GM12892 (cell line): Measurements from ENCODE around the gene UBQLN4.

Experiments used
- DNase-seq: peaks from one replicate; pipeline ENCODE4 v3.0.0; 2011; ENCODE audit not compliant: insufficient read length
- FAIRE-seq: peaks from 2 replicates; lab custom pipeline; 2011; peaks lifted over from hg19 to GRCh38; lab: Jason Lieb, UNC
- POLR2A ChIP-seq: IDR thresholded peaks from 2 replicates; pipeline ENCODE4 v1.6.1; 2011; ENCODE audit warnings: low read depth, low read length, control low read depth
- POLR2AphosphoS5 ChIP-seq: IDR thresholded peaks from 2 replicates; pipeline ENCODE4 v1.6.1; 2011; ENCODE audit warnings: low read depth, low read length, control low read depth
- TAF1 ChIP-seq: IDR thresholded peaks from 2 replicates; pipeline ENCODE4 v1.6.1; 2011; ENCODE audit warnings: low read depth, mild to moderate bottlenecking, control low read depth, low read length, borderline replicate concordance

Gene UBQLN4

DNA sequence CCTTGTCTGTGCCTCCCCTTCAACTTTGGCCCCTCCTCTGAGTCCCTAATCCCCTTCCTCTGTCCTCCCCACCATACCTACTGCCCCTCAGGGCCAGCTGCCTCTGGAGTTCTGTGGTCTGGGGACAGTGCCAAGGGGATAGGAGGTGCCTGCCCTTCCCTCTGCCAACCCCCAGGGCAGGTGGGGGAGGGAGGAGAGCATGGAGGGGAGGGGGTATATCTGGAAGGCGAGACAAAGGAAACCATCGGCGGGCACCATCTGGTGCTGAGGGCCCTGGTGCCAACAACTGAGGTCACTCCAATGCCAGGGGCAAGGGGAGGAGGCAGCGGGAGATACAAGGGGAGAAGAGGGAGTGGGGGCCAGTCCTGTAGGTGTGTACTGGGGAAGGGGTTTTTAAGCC, 16.9 kb upstream of the UBQLN4 start:
- DNase-seq (no peak), FAIRE-seq (no peak)

DNA sequence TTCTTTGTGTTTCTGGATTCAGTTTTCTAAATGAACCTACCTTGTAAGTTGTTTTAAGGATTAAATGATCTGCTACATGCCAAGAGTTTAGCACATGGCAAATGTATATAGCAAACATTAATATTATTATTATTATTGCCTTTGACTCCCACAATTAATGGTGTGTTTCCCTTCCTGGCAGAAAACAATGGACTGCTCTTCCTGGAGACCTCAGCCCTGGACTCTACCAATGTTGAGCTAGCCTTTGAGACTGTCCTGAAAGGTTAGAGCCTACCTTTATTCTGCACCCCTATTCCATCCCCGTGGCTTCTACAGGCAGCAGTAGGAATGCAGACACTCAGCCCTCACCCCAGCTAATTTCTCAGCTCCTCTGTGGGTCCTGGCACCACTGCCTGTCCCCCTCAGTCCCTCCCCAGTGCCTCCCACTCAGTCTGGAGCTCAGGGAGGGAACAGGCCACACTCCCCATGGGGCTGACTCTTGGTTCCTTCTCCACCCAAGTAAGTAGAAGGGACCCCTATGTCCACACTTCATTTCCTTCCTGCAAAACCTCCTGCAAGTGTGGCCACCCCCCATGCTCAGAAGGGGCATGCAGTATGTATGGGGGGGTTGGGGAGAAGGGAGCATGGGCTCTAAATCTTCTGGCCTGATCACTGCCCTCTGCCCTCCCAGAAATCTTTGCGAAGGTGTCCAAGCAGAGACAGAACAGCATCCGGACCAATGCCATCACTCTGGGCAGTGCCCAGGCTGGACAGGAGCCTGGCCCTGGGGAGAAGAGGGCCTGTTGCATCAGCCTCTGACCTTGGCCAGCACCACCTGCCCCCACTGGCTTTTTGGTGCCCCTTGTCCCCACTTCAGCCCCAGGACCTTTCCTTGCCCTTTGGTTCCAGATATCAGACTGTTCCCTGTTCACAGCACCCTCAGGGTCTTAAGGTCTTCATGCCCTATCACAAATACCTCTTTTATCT, 16.2 kb upstream of the UBQLN4 start:
- FAIRE-seq = no peak
- TF ChIP-seq POLR2AphosphoS5 = no peak
- TF ChIP-seq TAF1 = no peak
- TF ChIP-seq POLR2A = no peak

More for the DNA sequence above, 16.9 kb upstream of the UBQLN4 start:
- TF ChIP-seq POLR2AphosphoS5 (no peak), POLR2A (no peak), TAF1 (no peak)

DNA sequence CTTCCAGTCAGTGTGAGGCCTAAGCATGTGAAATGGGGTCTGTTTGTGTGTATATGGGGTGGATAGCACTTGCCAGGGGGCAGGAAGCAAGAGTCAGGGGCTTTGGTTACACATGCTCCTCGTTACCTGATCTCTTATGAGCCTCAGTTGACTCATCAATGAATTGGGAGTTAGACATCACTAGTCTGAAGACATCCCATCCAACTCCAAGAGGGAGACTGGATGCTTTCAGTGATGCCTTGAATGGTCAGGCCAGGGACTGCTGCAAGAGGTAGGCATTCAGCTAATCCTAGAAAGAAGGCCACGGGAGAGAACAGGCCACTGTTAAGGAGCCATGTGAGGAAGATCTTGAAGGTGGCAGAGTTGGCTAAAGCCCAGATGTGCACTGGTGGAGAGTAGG, 13.7 kb upstream of the UBQLN4 start:
- FAIRE-seq (no peak), DNase-seq (no peak)
- no peak for TF ChIP-seq POLR2A
- TF ChIP-seq POLR2AphosphoS5 = no peak
- TF ChIP-seq TAF1 = no peak

More for the DNA sequence above, 16.2 kb upstream of the UBQLN4 start:
- DNase-seq = no peak

DNA sequence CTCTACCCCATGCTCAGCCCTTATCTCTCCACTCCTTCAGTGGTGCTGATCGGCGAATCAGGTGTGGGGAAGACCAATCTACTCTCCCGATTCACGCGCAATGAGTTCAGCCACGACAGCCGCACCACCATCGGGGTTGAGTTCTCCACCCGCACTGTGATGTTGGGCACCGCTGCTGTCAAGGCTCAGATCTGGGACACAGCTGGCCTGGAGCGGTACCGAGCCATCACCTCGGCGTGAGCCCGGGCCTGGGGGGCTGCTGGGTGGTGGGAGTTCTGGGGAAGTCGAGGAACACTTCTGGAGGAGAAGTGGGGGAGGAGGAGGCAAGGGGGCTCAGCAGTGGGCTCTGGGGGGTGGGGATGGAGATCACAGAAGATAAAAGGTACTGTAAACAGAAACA, 12.3 kb upstream of the UBQLN4 start:
- DNase-seq (no peak), FAIRE-seq (no peak)
- TF ChIP-seq POLR2A = no peak

DNA sequence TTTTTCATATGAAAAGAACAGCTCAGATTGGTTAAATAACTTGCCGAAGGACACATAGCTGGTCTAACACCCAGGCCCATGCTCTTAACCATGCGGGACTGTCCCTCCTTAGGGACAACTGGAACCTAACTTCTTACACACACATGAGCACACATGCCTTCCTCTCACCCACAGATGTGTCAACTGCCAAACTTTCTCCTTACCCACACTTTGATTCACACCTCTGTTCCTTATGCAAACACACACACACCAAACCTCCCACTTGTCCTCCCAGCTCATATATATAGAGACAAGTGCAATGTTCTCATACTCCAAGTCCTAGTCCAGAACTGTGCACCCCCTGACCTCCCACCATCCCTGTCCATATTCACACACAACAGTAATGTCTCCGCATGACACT, 11.6 kb upstream of the UBQLN4 start:
- TF ChIP-seq POLR2AphosphoS5 = no peak
- TF ChIP-seq TAF1 = no peak
- TF ChIP-seq POLR2A = no peak
- DNase-seq (no peak), FAIRE-seq (no peak)

DNA sequence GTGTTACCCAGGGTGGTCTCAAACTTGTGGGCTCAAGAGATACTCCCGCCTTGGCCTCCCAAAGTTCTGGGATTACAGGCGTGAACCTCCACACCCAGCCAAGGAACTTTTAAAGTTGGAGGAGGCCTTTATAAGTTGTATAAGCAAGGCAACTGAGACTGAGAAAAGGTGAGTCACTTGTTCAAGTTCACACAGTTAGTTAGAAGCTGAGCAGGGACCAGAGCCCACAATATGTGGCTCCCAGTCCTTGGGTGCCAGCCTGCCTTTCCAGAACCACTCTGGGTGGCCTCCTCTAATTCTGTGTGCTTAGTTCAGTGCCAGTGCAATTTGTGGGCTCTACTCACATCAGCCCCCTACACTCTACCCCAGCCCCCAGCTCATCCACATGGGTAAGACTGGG, 11.0 kb upstream of the UBQLN4 start:
- TF ChIP-seq POLR2A = no peak
- TF ChIP-seq POLR2AphosphoS5 = no peak
- no peak for TF ChIP-seq TAF1
- DNase-seq (no peak), FAIRE-seq (no peak)

DNA sequence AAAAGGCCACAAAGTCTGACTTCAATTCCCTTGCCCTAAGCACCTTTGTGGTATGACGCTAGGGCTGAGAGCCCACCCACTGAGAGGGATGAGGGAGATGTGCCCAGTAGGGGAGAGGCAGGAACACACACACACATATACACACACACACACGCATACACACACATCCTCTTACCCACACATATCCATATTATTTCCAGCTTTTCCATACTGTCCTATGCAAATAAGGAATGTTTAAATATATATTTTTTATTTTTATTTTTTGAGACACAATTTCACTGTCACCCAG, 10.3 kb upstream of the UBQLN4 start:
- TF ChIP-seq TAF1 (no peak), POLR2A (no peak), POLR2AphosphoS5 (no peak)
- DNase-seq = no peak
- FAIRE-seq = no peak

DNA sequence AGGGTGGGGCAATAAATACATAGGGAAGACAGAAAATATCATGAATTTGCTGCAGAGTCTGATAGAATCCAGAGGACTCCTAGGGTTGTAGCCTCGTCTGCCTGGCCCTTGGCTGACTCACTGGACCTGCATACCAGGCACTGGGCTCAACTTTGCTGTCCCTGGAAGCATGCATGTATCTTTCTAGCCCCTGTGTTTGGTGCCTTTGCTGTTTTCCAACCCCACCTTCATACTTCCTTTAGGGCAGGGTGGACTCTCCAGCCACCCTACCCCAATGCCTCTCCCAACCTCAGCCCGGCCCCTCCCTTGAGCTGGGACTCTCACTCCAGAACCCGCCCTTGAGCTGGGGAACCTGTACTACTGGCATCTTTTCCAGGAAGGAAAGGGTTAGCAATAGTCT, 8.6 kb upstream of the UBQLN4 start:
- no peak for TF ChIP-seq POLR2AphosphoS5
- no peak for TF ChIP-seq TAF1
- TF ChIP-seq POLR2A = no peak
- FAIRE-seq = no peak

DNA sequence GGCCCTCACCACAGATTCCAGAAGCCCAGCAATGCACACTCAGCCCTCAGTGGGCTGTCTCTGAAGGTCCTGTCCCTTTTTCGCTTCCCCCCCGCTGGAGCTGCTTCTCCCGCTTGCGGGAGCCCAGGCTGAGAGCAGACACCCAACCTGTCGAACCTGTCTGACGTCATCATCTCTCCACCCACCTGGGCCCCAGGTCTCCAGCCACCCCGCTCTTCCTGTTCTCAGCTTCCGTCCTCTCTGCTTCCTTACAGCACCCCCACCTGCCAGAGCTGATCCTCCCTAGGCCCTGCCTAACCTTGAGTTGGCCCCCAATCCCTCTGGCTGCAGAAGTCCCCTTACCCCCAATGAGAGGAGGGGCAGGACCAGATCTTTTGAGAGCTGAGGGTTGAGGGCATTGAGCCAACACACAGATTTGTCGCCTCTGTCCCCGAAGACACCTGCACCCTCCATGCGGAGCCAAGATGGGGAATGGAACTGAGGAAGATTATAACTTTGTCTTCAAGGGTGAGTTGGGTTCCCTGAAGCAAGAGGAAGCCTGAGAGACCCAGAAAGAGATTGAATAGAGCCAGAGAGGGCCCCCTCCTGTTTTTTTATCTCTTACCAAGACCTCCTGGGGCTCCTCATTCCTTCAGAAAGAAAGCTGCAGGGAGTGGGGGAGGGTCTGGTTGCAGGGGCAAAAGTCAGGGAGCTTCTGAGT, 7.5 kb upstream of the UBQLN4 start, which contains the start of gene RAB25:
Gene RAB25 (plus strand): TSS at position 224 of the 700 bp plus-strand sequence. CDS start 241 bp downstream, at position 465.
- FAIRE-seq (no peak), DNase-seq (no peak)
- no peak for TF ChIP-seq POLR2A
- no peak for TF ChIP-seq TAF1
- no peak for TF ChIP-seq POLR2AphosphoS5

More for the DNA sequence above, 8.6 kb upstream of the UBQLN4 start:
- no peak for DNase-seq

DNA sequence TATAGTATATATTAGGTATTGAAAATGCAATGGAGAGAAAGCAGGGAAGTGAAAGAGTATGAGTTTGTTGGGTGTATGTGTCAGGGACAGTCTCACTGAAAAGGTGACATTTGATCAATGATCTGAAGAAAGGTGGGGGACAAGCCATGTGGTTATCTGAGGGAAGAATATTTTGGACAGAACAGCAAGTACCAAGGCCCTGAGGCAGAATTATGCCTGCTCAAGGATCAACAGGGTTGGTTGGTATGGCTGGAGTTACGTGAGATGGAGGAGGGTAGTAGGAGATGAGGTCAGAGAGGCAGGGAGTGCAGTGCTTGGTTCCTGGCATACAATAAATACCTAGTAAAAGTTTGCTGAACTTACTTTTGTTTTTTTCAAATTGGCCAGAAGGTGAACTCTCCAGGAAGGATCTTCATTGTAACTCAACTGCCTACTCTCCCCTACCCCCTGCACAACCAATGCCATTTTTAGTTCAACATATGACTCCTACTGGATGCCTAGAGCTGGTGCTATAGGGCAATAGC, 2.8 kb upstream of the UBQLN4 start:
- TF ChIP-seq TAF1 (no peak), POLR2A (no peak), POLR2AphosphoS5 (no peak)
- DNase-seq (no peak), FAIRE-seq (no peak)

DNA sequence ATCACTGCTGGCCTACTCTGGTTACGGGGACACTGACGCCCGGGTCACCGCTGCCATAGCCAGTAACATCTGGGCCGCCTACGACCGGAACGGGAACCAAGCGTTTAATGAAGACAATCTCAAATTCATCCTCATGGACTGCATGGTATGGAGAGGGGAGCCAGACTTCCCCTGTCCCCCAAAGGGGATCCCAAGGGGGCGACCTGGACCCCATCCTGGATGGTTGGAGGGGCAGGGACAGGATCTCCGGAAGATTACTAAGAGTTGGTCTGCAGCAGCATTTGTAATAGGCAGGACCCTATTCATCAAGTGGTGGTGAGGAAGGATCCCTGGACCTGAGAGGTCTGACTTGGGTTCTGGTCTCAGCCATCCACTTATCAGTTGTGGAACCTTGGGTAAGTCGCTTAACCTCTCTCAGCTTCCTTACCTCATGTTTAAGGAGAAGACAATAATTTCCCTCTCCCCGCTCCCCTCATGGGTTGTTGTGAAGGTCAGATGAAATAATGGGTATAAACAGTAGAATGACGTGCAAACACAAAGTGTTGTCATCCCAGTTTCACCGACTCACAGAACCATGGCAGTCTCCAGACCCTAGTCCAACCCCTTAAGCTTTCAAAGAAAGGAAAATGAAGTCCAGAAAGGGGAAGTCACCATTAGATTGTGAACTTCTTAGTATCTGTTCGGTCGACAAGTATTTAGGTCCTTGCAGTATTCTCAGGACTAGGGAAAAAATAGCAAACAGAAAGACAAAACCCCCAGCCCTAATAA, 1.9 kb upstream of the UBQLN4 start:
- TF ChIP-seq TAF1 (no peak), POLR2A (no peak), POLR2AphosphoS5 (no peak)
- DNase-seq (no peak), FAIRE-seq (no peak)

DNA sequence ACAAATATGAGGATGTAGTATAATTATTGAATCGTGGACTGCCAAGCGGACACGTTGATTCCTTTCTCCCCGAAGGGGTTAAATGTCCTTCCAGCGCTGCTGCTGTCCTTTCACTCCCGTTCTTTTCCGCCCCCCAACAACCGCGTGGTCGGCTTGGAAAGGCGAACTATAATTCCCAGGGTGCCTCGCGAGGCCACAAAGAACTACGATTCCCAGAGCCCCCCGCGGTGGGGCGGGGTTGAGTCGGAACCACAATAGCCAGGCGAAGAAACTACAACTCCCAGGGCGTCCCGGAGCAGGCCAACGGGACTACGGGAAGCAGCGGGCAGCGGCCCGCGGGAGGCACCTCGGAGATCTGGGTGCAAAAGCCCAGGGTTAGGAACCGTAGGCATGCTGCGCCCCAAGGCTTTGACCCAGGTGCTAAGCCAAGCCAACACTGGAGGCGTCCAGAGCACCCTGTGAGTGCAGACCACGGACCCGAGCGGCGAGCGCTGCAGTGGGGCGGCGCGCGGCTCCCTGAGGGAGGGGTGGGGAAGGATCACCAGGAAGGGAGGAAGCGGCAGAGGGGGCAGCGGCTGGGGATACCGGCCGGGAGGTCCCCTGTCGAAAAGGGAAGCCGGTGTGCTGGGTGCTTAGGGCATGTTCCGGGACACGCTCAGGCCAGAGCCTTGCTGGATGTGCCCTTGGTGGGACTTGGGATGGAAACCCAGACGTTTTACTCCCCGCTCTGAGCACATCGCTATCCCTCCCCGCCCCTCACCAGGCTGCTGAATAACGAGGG, 1.1 kb upstream of the UBQLN4 start, which contains the start of gene LAMTOR2:
Gene LAMTOR2 (plus strand): TSS at position 283 of the 781 bp plus-strand sequence. CDS start 108 bp downstream, at position 391.
- FAIRE-seq = peak; percentile 96
- TF ChIP-seq TAF1 (no peak), POLR2AphosphoS5 (peak; percentile 67; the same call in 1 of the 2 replicates), POLR2A (peak; percentile 50; the same call in 1 of the 2 replicates)
- DNase-seq = peak; percentile 94
